ENCODE results near the gene TFF2. TPM values are rescaled to one million over a fixed set of nuclear protein-coding genes. Genes with fewer than 3 reads are reported as not detected.

The TFF2 gene
- total and polyA plus RNA-seq, 2 donors = 0.41 TPM; not detected in 1

- Histone ChIP-seq H3K27me3 (ENCODE audit: control insufficient read depth in 2 of 2, insufficient read depth in 1 of 2, low read length in 1 of 2) (peaks cover 0 to 19% of the 10 kb centered on the region in 2 donors), H3K4me3 (ENCODE audit: low read length in 2 of 2) (no peak overlapping the region), H3K27ac (ENCODE audit: low read depth in 1 of 2, low read length in 1 of 2) (no peak overlapping the region), H3K4me1 (ENCODE audit: control insufficient read depth in 2 of 2, insufficient read depth in 2 of 2, low read length in 2 of 2) (peaks cover 0 to 25% of the 10 kb centered on the region in 2 donors), H3K36me3 (ENCODE audit: control insufficient read depth in 2 of 2, insufficient read depth in 2 of 2, low read length in 1 of 2) (no peaks in the 10 kb centered on the region), H3K9me3 (ENCODE audit: control insufficient read depth in 2 of 2, insufficient read depth in 1 of 2, low read length in 1 of 2) (peaks cover 5 to 16% of the 10 kb centered on the region in 2 donors)
- WGBS = 86% methylated on average over 9 of the region's 9 CpGs
- DNase-seq (ENCODE audit: low read depth in 6 of 9, low spot score in 9 of 9) = no peak
Measured at GRCh38 chr21:42362700-42363099, 11.9 kb upstream of the TFF2 start.

GRCh38 chr21:42362198-42362597 lies 11.4 kb upstream of the TFF2 start:
- peaks cover 0 to 25% of the 10 kb centered on the region in 2 donors for H3K4me1 ChIP-seq (ENCODE audit: control insufficient read depth in 2 of 2, insufficient read depth in 2 of 2, low read length in 2 of 2)
- no peak overlapping the region for H3K4me3 ChIP-seq (ENCODE audit: low read length in 2 of 2)
- no peak overlapping the region for H3K27ac ChIP-seq (ENCODE audit: low read depth in 1 of 2, low read length in 1 of 2)
- DNase-seq (ENCODE audit: low read depth in 6 of 9, low spot score in 9 of 9) = no peak
- 89% methylated on average over 12 of the region's 12 CpGs for WGBS
- H3K9me3 ChIP-seq (ENCODE audit: control insufficient read depth in 2 of 2, insufficient read depth in 1 of 2, low read length in 1 of 2) = peaks cover 5 to 17% of the 10 kb centered on the region in 2 donors
- peaks cover 0 to 19% of the 10 kb centered on the region in 2 donors for H3K27me3 ChIP-seq (ENCODE audit: control insufficient read depth in 2 of 2, insufficient read depth in 1 of 2, low read length in 1 of 2)
- H3K36me3 ChIP-seq (ENCODE audit: control insufficient read depth in 2 of 2, insufficient read depth in 2 of 2, low read length in 1 of 2) = no peaks in the 10 kb centered on the region

- Histone ChIP-seq H3K27me3 (ENCODE audit: control insufficient read depth in 2 of 2, insufficient read depth in 1 of 2, low read length in 1 of 2) (peaks cover 0 to 19% of the 10 kb centered on the region in 2 donors), H3K4me3 (ENCODE audit: low read length in 2 of 2) (no peak overlapping the region), H3K4me1 (ENCODE audit: control insufficient read depth in 2 of 2, insufficient read depth in 2 of 2, low read length in 2 of 2) (peaks cover 0 to 25% of the 10 kb centered on the region in 2 donors), H3K9me3 (ENCODE audit: control insufficient read depth in 2 of 2, insufficient read depth in 1 of 2, low read length in 1 of 2) (peaks cover 5 to 23% of the 10 kb centered on the region in 2 donors), H3K36me3 (ENCODE audit: control insufficient read depth in 2 of 2, insufficient read depth in 2 of 2, low read length in 1 of 2) (no peaks in the 10 kb centered on the region), H3K27ac (ENCODE audit: low read depth in 1 of 2, low read length in 1 of 2) (no peak overlapping the region)
- WGBS = 84% methylated on average over 7 of the region's 7 CpGs
- no peak for DNase-seq (ENCODE audit: low read depth in 6 of 9, low spot score in 9 of 9)
Measured at GRCh38 chr21:42361286-42361685, 10.5 kb upstream of the TFF2 start.

- Histone ChIP-seq H3K36me3 (ENCODE audit: control insufficient read depth in 2 of 2, insufficient read depth in 2 of 2, low read length in 1 of 2) (no peaks in the 10 kb centered on the region), H3K4me1 (ENCODE audit: control insufficient read depth in 2 of 2, insufficient read depth in 2 of 2, low read length in 2 of 2) (peaks cover 0 to 16% of the 10 kb centered on the region in 2 donors), H3K9me3 (ENCODE audit: control insufficient read depth in 2 of 2, insufficient read depth in 1 of 2, low read length in 1 of 2) (peaks cover 5 to 23% of the 10 kb centered on the region in 2 donors), H3K27me3 (ENCODE audit: control insufficient read depth in 2 of 2, insufficient read depth in 1 of 2, low read length in 1 of 2) (peaks cover 0 to 19% of the 10 kb centered on the region in 2 donors), H3K27ac (ENCODE audit: low read depth in 1 of 2, low read length in 1 of 2) (no peak overlapping the region), H3K4me3 (ENCODE audit: low read length in 2 of 2) (no peak overlapping the region)
- no peak for DNase-seq (ENCODE audit: low read depth in 6 of 9, low spot score in 9 of 9)
- 80% methylated on average over 2 of the region's 2 CpGs for WGBS
Measured at GRCh38 chr21:42360317-42360716, 9.5 kb upstream of the TFF2 start.

GRCh38 chr21:42358937-42359336 lies 8.1 kb upstream of the TFF2 start:
- Histone ChIP-seq H3K36me3 (ENCODE audit: control insufficient read depth in 2 of 2, insufficient read depth in 2 of 2, low read length in 1 of 2) (no peaks in the 10 kb centered on the region), H3K4me3 (ENCODE audit: low read length in 2 of 2) (no peak overlapping the region), H3K27me3 (ENCODE audit: control insufficient read depth in 2 of 2, insufficient read depth in 1 of 2, low read length in 1 of 2) (peaks cover 0 to 14% of the 10 kb centered on the region in 2 donors), H3K4me1 (ENCODE audit: control insufficient read depth in 2 of 2, insufficient read depth in 2 of 2, low read length in 2 of 2) (peaks cover 0 to 7% of the 10 kb centered on the region in 2 donors), H3K27ac (ENCODE audit: low read depth in 1 of 2, low read length in 1 of 2) (no peak overlapping the region), H3K9me3 (ENCODE audit: control insufficient read depth in 2 of 2, insufficient read depth in 1 of 2, low read length in 1 of 2) (peaks cover 5 to 25% of the 10 kb centered on the region in 2 donors)
- no peak for DNase-seq (ENCODE audit: low read depth in 6 of 9, low spot score in 9 of 9)
- 92% methylated on average over 13 of the region's 13 CpGs for WGBS

- no peak overlapping the region for H3K27ac ChIP-seq (ENCODE audit: low read depth in 1 of 2, low read length in 1 of 2)
- H3K9me3 ChIP-seq (ENCODE audit: control insufficient read depth in 2 of 2, insufficient read depth in 1 of 2, low read length in 1 of 2) = peaks cover 5 to 32% of the 10 kb centered on the region in 2 donors
- DNase-seq (ENCODE audit: low read depth in 6 of 9, low spot score in 9 of 9) = no peak
- H3K36me3 ChIP-seq (ENCODE audit: control insufficient read depth in 2 of 2, insufficient read depth in 2 of 2, low read length in 1 of 2) = no peaks in the 10 kb centered on the region
- H3K4me1 ChIP-seq (ENCODE audit: control insufficient read depth in 2 of 2, insufficient read depth in 2 of 2, low read length in 2 of 2) = peaks cover 0 to 5% of the 10 kb centered on the region in 2 donors
- H3K27me3 ChIP-seq (ENCODE audit: control insufficient read depth in 2 of 2, insufficient read depth in 1 of 2, low read length in 1 of 2) = peaks cover 0 to 14% of the 10 kb centered on the region in 2 donors
- 98% methylated on average over 12 of the region's 12 CpGs for WGBS
- H3K4me3 ChIP-seq (ENCODE audit: low read length in 2 of 2) = no peak overlapping the region
Measured at GRCh38 chr21:42358261-42358660, 7.5 kb upstream of the TFF2 start.

- Histone ChIP-seq H3K4me3 (ENCODE audit: low read length in 2 of 2) (no peak overlapping the region), H3K4me1 (ENCODE audit: control insufficient read depth in 2 of 2, insufficient read depth in 2 of 2, low read length in 2 of 2) (no peaks in the 10 kb centered on the region), H3K9me3 (ENCODE audit: control insufficient read depth in 2 of 2, insufficient read depth in 1 of 2, low read length in 1 of 2) (peaks cover 5 to 33% of the 10 kb centered on the region in 2 donors), H3K27ac (ENCODE audit: low read depth in 1 of 2, low read length in 1 of 2) (no peak overlapping the region), H3K27me3 (ENCODE audit: control insufficient read depth in 2 of 2, insufficient read depth in 1 of 2, low read length in 1 of 2) (peaks cover 0 to 12% of the 10 kb centered on the region in 2 donors), H3K36me3 (ENCODE audit: control insufficient read depth in 2 of 2, insufficient read depth in 2 of 2, low read length in 1 of 2) (no peaks in the 10 kb centered on the region)
- no peak for DNase-seq (ENCODE audit: low read depth in 6 of 9, low spot score in 9 of 9)
- 78% methylated on average over 3 of the region's 3 CpGs for WGBS
Measured at GRCh38 chr21:42357307-42357706, 6.5 kb upstream of the TFF2 start.

GRCh38 chr21:42356650-42357049 lies 5.9 kb upstream of the TFF2 start:
- DNase-seq (ENCODE audit: low read depth in 6 of 9, low spot score in 9 of 9) = no peak
- peaks cover 0 to 7% of the 10 kb centered on the region in 2 donors for H3K27me3 ChIP-seq (ENCODE audit: control insufficient read depth in 2 of 2, insufficient read depth in 1 of 2, low read length in 1 of 2)
- peaks cover 5 to 31% of the 10 kb centered on the region in 2 donors for H3K9me3 ChIP-seq (ENCODE audit: control insufficient read depth in 2 of 2, insufficient read depth in 1 of 2, low read length in 1 of 2)
- H3K4me3 ChIP-seq (ENCODE audit: low read length in 2 of 2) = no peak overlapping the region
- no peaks in the 10 kb centered on the region for H3K4me1 ChIP-seq (ENCODE audit: control insufficient read depth in 2 of 2, insufficient read depth in 2 of 2, low read length in 2 of 2)
- no peak overlapping the region for H3K27ac ChIP-seq (ENCODE audit: low read depth in 1 of 2, low read length in 1 of 2)
- H3K36me3 ChIP-seq (ENCODE audit: control insufficient read depth in 2 of 2, insufficient read depth in 2 of 2, low read length in 1 of 2) = no peaks in the 10 kb centered on the region
- 77% methylated on average over 6 of the region's 6 CpGs for WGBS

- peaks cover 0 to under 1% of the 10 kb centered on the region in 2 donors for H3K27me3 ChIP-seq (ENCODE audit: control insufficient read depth in 2 of 2, insufficient read depth in 1 of 2, low read length in 1 of 2)
- H3K4me1 ChIP-seq (ENCODE audit: control insufficient read depth in 2 of 2, insufficient read depth in 2 of 2, low read length in 2 of 2) = no peaks in the 10 kb centered on the region
- no peak overlapping the region for H3K4me3 ChIP-seq (ENCODE audit: low read length in 2 of 2)
- no peaks in the 10 kb centered on the region for H3K36me3 ChIP-seq (ENCODE audit: control insufficient read depth in 2 of 2, insufficient read depth in 2 of 2, low read length in 1 of 2)
- DNase-seq (ENCODE audit: low read depth in 6 of 9, low spot score in 9 of 9) = no peak
- H3K27ac ChIP-seq (ENCODE audit: low read depth in 1 of 2, low read length in 1 of 2) = no peak overlapping the region
- H3K9me3 ChIP-seq (ENCODE audit: control insufficient read depth in 2 of 2, insufficient read depth in 1 of 2, low read length in 1 of 2) = peaks cover 5 to 30% of the 10 kb centered on the region in 2 donors
- WGBS = 97% methylated on average over 2 of the region's 2 CpGs
Measured at GRCh38 chr21:42356046-42356445, 5.3 kb upstream of the TFF2 start.

Data from thymus (tissue), 11 donors.